Body of pancreas (tissue), 4 donors: Measurements from ENCODE around the gene SHOC2.

Source experiments
- CTCF ChIP-seq, 7 experiments: fragments of 450-650 bp in 4 of 7; fragments of 200-600 bp in 3 of 7; sonication (generic) in 3 of 7; IDR thresholded peaks; one replicate each; pipeline ENCODE4 v1.5.1; 2016 to 2019; ENCODE audit warnings: antibody characterized with exemption in 7 of 7
- POLR2A ChIP-seq, 3 donors: fragments of 450-650 bp; IDR thresholded peaks; one replicate each; pipeline ENCODE4 v1.6.1; 2016; ENCODE audit warnings: antibody characterized with exemption in 3 of 3, mild to moderate bottlenecking in 2 of 3

GRCh38 chr10:110923856-110924493 is 4.6 kb downstream of the SHOC2 start:
- TF ChIP-seq CTCF (IDR thresholded peaks at IDR 0.05) (no peak), POLR2A (IDR thresholded peaks at IDR 0.05) (no peak)
